B cell (primary cell): ENCODE data around the gene CMTM5.

ENCODE experiments used
- CTCF ChIP-seq: fragments of 200-600 bp; IDR thresholded peaks from one replicate; pipeline ENCODE4 v1.8.0; 2022; ENCODE audit warnings: antibody characterized with exemption, mild to moderate bottlenecking
- EZH2 ChIP-seq: IDR thresholded peaks from 2 replicates; pipeline ENCODE4 v1.6.1; 2012; ENCODE audit warnings: borderline replicate concordance, low read depth, mild to moderate bottlenecking, moderate library complexity, low read length; ENCODE audit not compliant: insufficient read depth, poor library complexity, severe bottlenecking

- TF ChIP-seq CTCF (no peak), EZH2 (no peak)
Measured at GRCh38 chr14:23392613-23393012, 15.8 kb downstream of the CMTM5 start.
